Thyroid gland (tissue), 4 donors: ENCODE measurements around the gene ZNF337. TPM values are rescaled to one million over a fixed set of nuclear protein-coding genes. Genes with fewer than 3 reads are reported as not detected.

Experiments used
- DNase-seq, 2 donors: peaks; one replicate each; pipeline ENCODE4 v3.0.0-alpha.2; 2019
- H3K27ac ChIP-seq, 3 donors: fragments of 200-600 bp; sonication (generic); 1 replicate in 2 of 3; 2 replicates in 1 of 3; pipeline ENCODE4 v1.5.1; 2016 to 2019; ENCODE audit warnings: mild to moderate bottlenecking in 1 of 3, moderate library complexity in 1 of 3
- H3K27me3 ChIP-seq: fragments of 200-600 bp; sonication (generic); one replicate; pipeline ENCODE4 v1.5.1; 2019
- H3K36me3 ChIP-seq, 2 donors: fragments of 200-600 bp; sonication (generic); one replicate each; pipeline ENCODE4 v1.5.1; 2016 to 2019
- H3K4me1 ChIP-seq, 2 donors: fragments of 200-600 bp; sonication (generic); one replicate each; pipeline ENCODE4 v1.5.1; 2017 to 2019
- H3K4me3 ChIP-seq, 3 donors: fragments of 200-600 bp; sonication (generic); replicated peaks in 1 of 3; 1 replicate in 2 of 3; 2 replicates in 1 of 3; pipeline ENCODE4 v1.5.1; 2016; ENCODE audit warnings: mild to moderate bottlenecking in 1 of 3
- H3K9me3 ChIP-seq: fragments of 200-600 bp; sonication (generic); one replicate; pipeline ENCODE4 v1.5.1; 2017
- CTCF ChIP-seq, 6 experiments: fragments of 200-600 bp in 3 of 6; fragments of 450-650 bp in 3 of 6; sonication (generic) in 3 of 6; IDR thresholded peaks; one replicate each; pipeline ENCODE4 v1.5.1; 2016 to 2019; ENCODE audit warnings: antibody characterized with exemption in 6 of 6, mild to moderate bottlenecking in 2 of 6, inconsistent platforms in 1 of 6, moderate library complexity in 1 of 6
- POLR2A ChIP-seq, 2 donors: fragments of 450-650 bp; IDR thresholded peaks; one replicate each; pipeline ENCODE4 v1.6.1; 2017; ENCODE audit warnings: antibody characterized with exemption in 2 of 2, mild to moderate bottlenecking in 2 of 2, moderate library complexity in 1 of 2
- WGBS, 2 donors: methylation state at CpG; one replicate each; pipeline ENCODE4 v1.1.5; 2017; 5-methylcytosine and 5-hydroxymethylcytosine counted together
- intact Hi-C: fragments of 100-400 bp; cut with DNase I; formaldehyde crosslinking; loops from one replicate; pipeline ENCODE4 v1.15.1; 2023
- small RNA-seq: library from RNA; depleted of rRNA; stranded (forward); fragments of <200 nt; gene quantifications from one replicate; pipeline ENCODE3, GENCODE V24; 2016
- total RNA-seq, 4 donors: library from RNA; depleted of rRNA; stranded (reverse); fragments of >200 nt; gene quantifications; one replicate each; pipeline ENCODE4 v1.2.3, GENCODE V29; 2016

The ZNF337 gene
- total RNA-seq, 4 donors from 2014 or later, result 17.3 to 21.2 (median 18.7) TPM

- Histone ChIP-seq H3K4me3 (no peak overlapping the region), H3K36me3 (no peaks in the 10 kb centered on the region), H3K4me1 (peaks cover under 1 to 2% of the 10 kb centered on the region in 2 donors), H3K27me3 (no peaks in the 10 kb centered on the region), H3K27ac (no peak overlapping the region), H3K9me3 (no peaks in the 10 kb centered on the region)
- intact Hi-C loops, result no loop called here
- 84 to 96% methylated on average over 8 of the region's 8 CpGs for WGBS, 2 donors
- TF ChIP-seq CTCF (IDR thresholded peaks at IDR 0.05) (no peak), POLR2A (IDR thresholded peaks at IDR 0.05) (no peak)
- DNase-seq, result no peak
Measured at GRCh38 chr20:25629816-25630499, 66.7 kb downstream of the ZNF337 start.

- no peaks in the 10 kb centered on the region for H3K36me3 ChIP-seq
- H3K27me3 ChIP-seq, result no peaks in the 10 kb centered on the region
- no peak for DNase-seq
- TF ChIP-seq POLR2A (IDR thresholded peaks at IDR 0.05) (no peak), CTCF (IDR thresholded peaks at IDR 0.05) (no peak)
- H3K4me1 ChIP-seq, result peaks cover 17 to 18% of the 10 kb centered on the region in 2 donors
- intact Hi-C loops, result no loop called here
- no peak overlapping the region for H3K27ac ChIP-seq
- 89% methylated on average over 9 of the region's 9 CpGs for WGBS, 2 donors
- no peaks in the 10 kb centered on the region for H3K9me3 ChIP-seq
- no peak overlapping the region for H3K4me3 ChIP-seq
Measured at GRCh38 chr20:25626779-25627178, 69.9 kb downstream of the ZNF337 start.

GRCh38 chr20:25624500-25624939 is 72.1 kb downstream of the ZNF337 start:
- Histone ChIP-seq H3K4me1 (peaks cover 18 to 29% of the 10 kb centered on the region in 2 donors), H3K9me3 (no peaks in the 10 kb centered on the region), H3K4me3 (peak overlapping the region; percentile 55 to 94 (median 81)), H3K27ac (peak overlapping the region; percentile 88 to 93 (median 89)), H3K27me3 (no peaks in the 10 kb centered on the region), H3K36me3 (no peaks in the 10 kb centered on the region)
- TF ChIP-seq CTCF (IDR thresholded peaks at IDR 0.05), result no peak
- no peak for TF ChIP-seq POLR2A (IDR thresholded peaks at IDR 0.05)
- intact Hi-C loops, result no loop called here
- DNase-seq, result no peak
- WGBS, 2 donors, result 40 to 45% methylated on average over 15 to 17 of the region's 17 CpGs

Small RNA genes within 50 kb of the gene (small RNA-seq; reads per million reads assigned to genes)
- not detected for gene RN7SL594P

Other genes starting within 250 kb of the ZNF337 start
- 10 to 100 TPM; 18.3 to 37.8 (median 23.5) TPM for gene NINL, start 111.3 kb downstream of the ZNF337 start, total RNA-seq
- gene NANP, start 72.8 kb downstream of the ZNF337 start, total RNA-seq, result 1 to 10 TPM; 4.7 to 8.5 (median 6.9) TPM